H9 (cell line): ENCODE data around the gene ANAPC10. TPM values are rescaled to one million over a fixed set of nuclear protein-coding genes. Genes with fewer than 3 reads are reported as not detected.

ENCODE experiments used
- DNase-seq: peaks from one replicate; pipeline ENCODE4 v3.0.0-alpha.2; 2017
- H2AFZ ChIP-seq: one replicate; pipeline ENCODE4 v1.6.1; 2013; ENCODE audit warnings: mild to moderate bottlenecking, low read length, control low read depth, moderate library complexity
- H2AK5ac ChIP-seq: 2 replicates; pipeline ENCODE4 v1.6.1; 2013; ENCODE audit warnings: low read length, control low read depth, mixed read lengths; ENCODE audit not compliant: insufficient read length
- H2BK120ac ChIP-seq: one replicate; pipeline ENCODE4 v1.6.1; 2013; ENCODE audit warnings: low read depth, mild to moderate bottlenecking, low read length, control low read depth, inconsistent platforms; ENCODE audit not compliant: poor library complexity, severe bottlenecking
- H2BK12ac ChIP-seq: 2 replicates; pipeline ENCODE4 v1.6.1; 2013; ENCODE audit warnings: low read length, control low read depth, mixed read lengths, low read depth; ENCODE audit not compliant: insufficient read length
- H2BK15ac ChIP-seq: 2 replicates; pipeline ENCODE4 v1.6.1; 2013; ENCODE audit warnings: low read depth, low read length, control low read depth
- H2BK20ac ChIP-seq: one replicate; pipeline ENCODE4 v1.6.1; 2013; ENCODE audit warnings: low read depth, mild to moderate bottlenecking, low read length, control low read depth, inconsistent platforms; ENCODE audit not compliant: poor library complexity, severe bottlenecking
- H2BK5ac ChIP-seq: 2 replicates; pipeline ENCODE4 v1.6.1; 2013; ENCODE audit warnings: low read length, control low read depth, mixed read lengths; ENCODE audit not compliant: insufficient read length
- H3K14ac ChIP-seq: 2 replicates; pipeline ENCODE4 v1.6.1; 2013; ENCODE audit warnings: low read length, control low read depth; ENCODE audit not compliant: insufficient read depth
- H3K18ac ChIP-seq: 2 replicates; pipeline ENCODE4 v1.6.1; 2013; ENCODE audit warnings: low read depth, mild to moderate bottlenecking, mixed read lengths, low read length, control low read depth; ENCODE audit not compliant: insufficient read length
- H3K23ac ChIP-seq: 2 replicates; pipeline ENCODE4 v1.6.1; 2013; ENCODE audit warnings: low read length, control low read depth, mixed read lengths, low read depth; ENCODE audit not compliant: insufficient read length
- H3K23me2 ChIP-seq: 2 replicates; pipeline ENCODE4 v1.6.1; 2013; ENCODE audit warnings: low read depth, mild to moderate bottlenecking, mixed read lengths, low read length, control low read depth; ENCODE audit not compliant: insufficient read length, poor library complexity, severe bottlenecking
- H3K27ac ChIP-seq: 2 replicates; pipeline ENCODE4 v1.5.1; 2013; ENCODE audit warnings: low read length, control low read depth, mixed read lengths, low read depth; ENCODE audit not compliant: insufficient read length
- H3K27me3 ChIP-seq: 2 replicates; pipeline ENCODE4 v1.6.1; 2013; ENCODE audit warnings: low read length, control low read depth, inconsistent platforms; ENCODE audit not compliant: insufficient read depth
- H3K4ac ChIP-seq: 2 replicates; pipeline ENCODE4 v1.6.1; 2013; ENCODE audit warnings: low read depth, mild to moderate bottlenecking, control low read depth, inconsistent platforms, low read length, moderate library complexity
- H3K4me1 ChIP-seq: 2 replicates; pipeline ENCODE4 v1.6.1; 2013; ENCODE audit warnings: low read length, control low read depth, inconsistent platforms; ENCODE audit not compliant: insufficient read depth
- H3K4me2 ChIP-seq: 2 replicates; pipeline ENCODE4 v1.6.1; 2013; ENCODE audit warnings: low read length, control low read depth, mixed read lengths; ENCODE audit not compliant: insufficient read length, insufficient read depth
- H3K56ac ChIP-seq: 2 replicates; pipeline ENCODE4 v1.6.1; 2013; ENCODE audit warnings: low read depth, mild to moderate bottlenecking, mixed read lengths, low read length, control low read depth; ENCODE audit not compliant: insufficient read length
- H3K79me1 ChIP-seq: 2 replicates; pipeline ENCODE4 v1.6.1; 2013; ENCODE audit warnings: low read depth, mild to moderate bottlenecking, moderate library complexity, low read length, control low read depth, inconsistent platforms; ENCODE audit not compliant: insufficient read depth, poor library complexity, severe bottlenecking
- H3K79me2 ChIP-seq: 2 replicates; pipeline ENCODE4 v1.6.1; 2013; ENCODE audit warnings: low read length, control low read depth, inconsistent platforms; ENCODE audit not compliant: insufficient read depth
- H3K9ac ChIP-seq: 2 replicates; pipeline ENCODE4 v1.6.1; 2013; ENCODE audit warnings: low read length, control low read depth, mixed read lengths; ENCODE audit not compliant: insufficient read length; ENCODE audit errors: extremely low read depth
- H3K9me3 ChIP-seq: one replicate; pipeline ENCODE4 v1.6.1; 2013; ENCODE audit warnings: low read depth, low read length, inconsistent platforms; ENCODE audit not compliant: control insufficient read depth
- H3T11ph ChIP-seq: one replicate; pipeline ENCODE4 v1.6.1; 2013; ENCODE audit warnings: mild to moderate bottlenecking, low read length, control low read depth, inconsistent platforms
- H4K20me1 ChIP-seq: one replicate; pipeline ENCODE4 v1.6.1; 2013; ENCODE audit not compliant: control insufficient read depth, insufficient read length, insufficient read depth
- H4K5ac ChIP-seq: 2 replicates; pipeline ENCODE4 v1.6.1; 2013; ENCODE audit warnings: low read depth, mild to moderate bottlenecking, mixed read lengths, low read length, control low read depth; ENCODE audit not compliant: insufficient read length
- H4K8ac ChIP-seq: replicated peaks from 2 replicates; pipeline ENCODE4 v1.6.1; 2013; ENCODE audit warnings: low read length, control low read depth, mixed read lengths, low read depth; ENCODE audit not compliant: insufficient read length
- H4K91ac ChIP-seq: 2 replicates; pipeline ENCODE4 v1.6.1; 2013; ENCODE audit warnings: low read depth, mild to moderate bottlenecking, moderate library complexity, mixed read lengths, low read length, control low read depth; ENCODE audit not compliant: insufficient read length
- H3K27ac Mint-ChIP-seq, 3 experiments: 2 replicates in 2 of 3; 3 replicates in 1 of 3; pipeline ENCODE4 v1.8.0; 2020 to 2021; ENCODE audit warnings: mixed read lengths in 3 of 3, mild to moderate bottlenecking in 1 of 3, moderate library complexity in 1 of 3
- H3K27me3 Mint-ChIP-seq: 2 replicates; pipeline ENCODE4 v1.8.0; 2021; ENCODE audit warnings: low read depth, mild to moderate bottlenecking, moderate library complexity, mixed read lengths
- H3K36me3 Mint-ChIP-seq, 3 experiments: 2 replicates in 2 of 3; 3 replicates in 1 of 3; pipeline ENCODE4 v1.8.0; 2020 to 2021; ENCODE audit warnings: low read depth in 3 of 3, mixed read lengths in 3 of 3; ENCODE audit not compliant: insufficient read depth in 1 of 3
- H3K4me1 Mint-ChIP-seq, 2 experiments: 2 replicates each; pipeline ENCODE4 v1.8.0; 2020; ENCODE audit warnings: mixed read lengths in 2 of 2
- H3K4me3 Mint-ChIP-seq, 2 experiments: 2 replicates in 1 of 2; 3 replicates in 1 of 2; pipeline ENCODE4 v1.8.0; 2020 to 2021; ENCODE audit warnings: mild to moderate bottlenecking in 2 of 2, mixed read lengths in 2 of 2, moderate library complexity in 1 of 2
- H3K9me3 Mint-ChIP-seq, 2 experiments: 2 replicates in 1 of 2; 3 replicates in 1 of 2; pipeline ENCODE4 v1.8.0; 2020; ENCODE audit warnings: mild to moderate bottlenecking in 2 of 2, mixed read lengths in 2 of 2, moderate library complexity in 1 of 2
- total RNA-seq: library from RNA; stranded (reverse); gene quantifications from 2 replicates; pipeline ENCODE4 v1.2.1, GENCODE V29; 2021
- TF ChIP-seq, protein P1 (sequence below): fragments of 200-600 bp; sonication (generic); conservative IDR thresholded peaks from 3 replicates; pipeline ENCODE4 v1.8.0; 2021; ENCODE audit warnings: antibody characterized with exemption, mild to moderate bottlenecking

ANAPC10 gene
- total RNA-seq, 1 experiment from 2014 or later: 25.3 TPM

GRCh38 chr4:144985014-144985413, 113.0 kb downstream of the ANAPC10 start:
- Mint-ChIP-seq H3K4me3 (no peak overlapping the region), H3K36me3 (peaks cover 3 to 12% (median 10%) of the 10 kb centered on the region in 3 experiments), H3K9me3 (peaks cover 9 to 16% of the 10 kb centered on the region in 2 experiments; a peak in 4 of 5 replicates), H3K27me3 (no peaks in the 10 kb centered on the region), H3K4me1 (peaks cover 2 to 4% of the 10 kb centered on the region in 2 experiments), H3K27ac (peak overlapping the region in 1 of 3 experiments; percentile 2; a peak in 1 of 7 replicates)
- no peak overlapping the region for H2AFZ ChIP-seq
- H3K14ac ChIP-seq: no peak overlapping the region
- no peaks in the 10 kb centered on the region for H3K23me2 ChIP-seq
- H2AK5ac ChIP-seq: no peak overlapping the region
- no peak overlapping the region for H2BK20ac ChIP-seq
- no peak overlapping the region for H2BK5ac ChIP-seq
- H2BK12ac ChIP-seq: no peak overlapping the region
- H3K4ac ChIP-seq: no peak overlapping the region
- no peak overlapping the region for H3K56ac ChIP-seq
- no peak overlapping the region for H4K8ac ChIP-seq
- no peaks in the 10 kb centered on the region for H3K79me2 ChIP-seq
- H3K27me3 ChIP-seq: no peaks in the 10 kb centered on the region
- TF ChIP-seq, protein P1, sequence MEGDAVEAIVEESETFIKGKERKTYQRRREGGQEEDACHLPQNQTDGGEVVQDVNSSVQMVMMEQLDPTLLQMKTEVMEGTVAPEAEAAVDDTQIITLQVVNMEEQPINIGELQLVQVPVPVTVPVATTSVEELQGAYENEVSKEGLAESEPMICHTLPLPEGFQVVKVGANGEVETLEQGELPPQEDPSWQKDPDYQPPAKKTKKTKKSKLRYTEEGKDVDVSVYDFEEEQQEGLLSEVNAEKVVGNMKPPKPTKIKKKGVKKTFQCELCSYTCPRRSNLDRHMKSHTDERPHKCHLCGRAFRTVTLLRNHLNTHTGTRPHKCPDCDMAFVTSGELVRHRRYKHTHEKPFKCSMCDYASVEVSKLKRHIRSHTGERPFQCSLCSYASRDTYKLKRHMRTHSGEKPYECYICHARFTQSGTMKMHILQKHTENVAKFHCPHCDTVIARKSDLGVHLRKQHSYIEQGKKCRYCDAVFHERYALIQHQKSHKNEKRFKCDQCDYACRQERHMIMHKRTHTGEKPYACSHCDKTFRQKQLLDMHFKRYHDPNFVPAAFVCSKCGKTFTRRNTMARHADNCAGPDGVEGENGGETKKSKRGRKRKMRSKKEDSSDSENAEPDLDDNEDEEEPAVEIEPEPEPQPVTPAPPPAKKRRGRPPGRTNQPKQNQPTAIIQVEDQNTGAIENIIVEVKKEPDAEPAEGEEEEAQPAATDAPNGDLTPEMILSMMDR: no peak
- no peak for DNase-seq
- no peaks in the 10 kb centered on the region for H3K79me1 ChIP-seq
- H4K91ac ChIP-seq: no peak overlapping the region
- H3K23ac ChIP-seq: no peak overlapping the region
- H4K20me1 ChIP-seq: no peaks in the 10 kb centered on the region
- H4K5ac ChIP-seq: no peak overlapping the region
- no peaks in the 10 kb centered on the region for H3K4me1 ChIP-seq
- no peaks in the 10 kb centered on the region for H3K9me3 ChIP-seq
- H3T11ph ChIP-seq: no peak overlapping the region
- H3K4me2 ChIP-seq: no peak overlapping the region
- no peak overlapping the region for H2BK120ac ChIP-seq
- no peak overlapping the region for H3K27ac ChIP-seq
- H3K9ac ChIP-seq: no peak overlapping the region
- no peak overlapping the region for H3K18ac ChIP-seq
- no peak overlapping the region for H2BK15ac ChIP-seq
